SK-N-SH (cell line): Measurements from ENCODE around the gene CELF2. TPM values are rescaled to one million over a fixed set of nuclear protein-coding genes. Genes with fewer than 3 reads are reported as not detected.

Source experiments
- CTCF ChIA-PET: fragments of 300-600, 350-600 bp; formaldehyde crosslinking; extraction: SDS; loops from one replicate; lab custom pipeline; 2021; lab: Yijun Ruan, JAX
- POLR2A ChIA-PET: fragments of 350-600 bp; sonication (Branson Sonifier 250); formaldehyde crosslinking; extraction: SDS; loops from one replicate; lab custom pipeline; 2020; ENCODE audit warnings: antibody characterized with exemption, inconsistent platforms; lab: Yijun Ruan, JAX
- DNase-seq: peaks from one replicate; pipeline ENCODE4 v3.0.0; 2012
- H2AFZ ChIP-seq: fragments of 200-600 bp; sonication (generic); 2 replicates; pipeline ENCODE4 v1.8.1; 2016; ENCODE audit warnings: antibody characterized with exemption, mild to moderate bottlenecking, low read depth
- H3F3A ChIP-seq: fragments of 200-600 bp; sonication (generic); replicated peaks from 2 replicates; pipeline ENCODE3; 2016; ENCODE audit warnings: antibody characterized with exemption, mild to moderate bottlenecking; ENCODE audit not compliant: insufficient read depth
- H3K27ac ChIP-seq, 2 experiments: fragments of 200-500 bp in 1 of 2; fragments of 200-600 bp in 1 of 2; sonication (Bioruptor generic) in 1 of 2; sonication (generic), shearing (Covaris generic) in 1 of 2; 2 replicates each; pipeline versions ENCODE4 v1.5.1 to v1.6.1; 2014 to 2016; ENCODE audit warnings: low read depth in 2 of 2, inconsistent platforms in 1 of 2, low read length in 1 of 2, mild to moderate bottlenecking in 1 of 2, mixed read lengths in 1 of 2
- H3K27me3 ChIP-seq: fragments of 200-600 bp; sonication (generic), shearing (Covaris generic); 2 replicates; pipeline ENCODE4 v1.6.1; 2016; ENCODE audit warnings: mixed run types; ENCODE audit not compliant: insufficient read depth
- H3K36me3 ChIP-seq, 2 experiments: fragments of 200-500 bp in 1 of 2; fragments of 200-600 bp in 1 of 2; sonication (Bioruptor generic) in 1 of 2; sonication (generic) in 1 of 2; replicated peaks in 1 of 2; 2 replicates each; pipeline versions ENCODE3 to v1.5.1; 2014 to 2016; ENCODE audit warnings: low read length in 1 of 2, mild to moderate bottlenecking in 1 of 2; ENCODE audit not compliant: insufficient read depth in 2 of 2, control insufficient read depth in 1 of 2
- H3K4me1 ChIP-seq, 2 experiments: fragments of 200-500 bp in 1 of 2; fragments of 200-600 bp in 1 of 2; sonication (Bioruptor generic) in 1 of 2; sonication (generic), shearing (Covaris generic) in 1 of 2; 2 replicates each; pipeline versions ENCODE4 v1.5.1 to v1.6.1; 2014 to 2016; ENCODE audit warnings: low read depth in 1 of 2, low read length in 1 of 2, mixed run types in 1 of 2; ENCODE audit not compliant: insufficient read depth in 2 of 2, control insufficient read depth in 1 of 2
- H3K4me2 ChIP-seq: fragments of 200-600 bp; sonication (generic), shearing (Covaris generic); 2 replicates; pipeline ENCODE4 v1.6.1; 2017; ENCODE audit warnings: mixed run types
- H3K4me3 ChIP-seq, 2 experiments: fragments of 200-500 bp in 1 of 2; fragments of 200-600 bp in 1 of 2; sonication (Bioruptor generic) in 1 of 2; sonication (generic), shearing (Covaris generic) in 1 of 2; 2 replicates each; pipeline versions ENCODE4 v1.5.1 to v1.8.1; 2014 to 2016; ENCODE audit warnings: low read depth in 2 of 2, inconsistent platforms in 1 of 2, low read length in 1 of 2, mild to moderate bottlenecking in 1 of 2, mixed read lengths in 1 of 2, moderate library complexity in 1 of 2
- H3K79me2 ChIP-seq: fragments of 200-600 bp; sonication (generic); 2 replicates; pipeline ENCODE4 v1.8.1; 2017; ENCODE audit warnings: mild to moderate bottlenecking; ENCODE audit not compliant: insufficient read depth
- H3K9ac ChIP-seq: fragments of 200-600 bp; sonication (generic); 2 replicates; pipeline ENCODE4 v1.6.1; 2017; ENCODE audit warnings: mixed run types
- H3K9me2 ChIP-seq: fragments of 200-600 bp; sonication (generic); 2 replicates; pipeline ENCODE4 v1.6.1; 2017; ENCODE audit warnings: mixed run types
- H3K9me3 ChIP-seq: fragments of 200-600 bp; sonication (generic); 2 replicates; pipeline ENCODE4 v1.6.1; 2017; ENCODE audit warnings: mixed run types, mild to moderate bottlenecking, moderate library complexity
- H4K20me1 ChIP-seq: fragments of 200-600 bp; sonication (generic); 2 replicates; pipeline ENCODE4 v1.6.1; 2017; ENCODE audit warnings: mild to moderate bottlenecking, mixed run types; ENCODE audit not compliant: insufficient read depth
- CHD2 ChIP-seq: fragments of 150-350 bp; IDR thresholded peaks from 2 replicates; pipeline ENCODE4 v1.6.1; 2018; ENCODE audit warnings: low read length; ENCODE audit not compliant: partially characterized antibody
- CTCF ChIP-seq: fragments of 200-600 bp; sonication (generic); IDR thresholded peaks from 2 replicates; pipeline ENCODE4 v1.6.1; 2017; ENCODE audit warnings: antibody characterized with exemption, mild to moderate bottlenecking, moderate library complexity
- EZH2phosphoT487 ChIP-seq: fragments of 200-600 bp; sonication (generic); IDR thresholded peaks from 2 replicates; pipeline ENCODE4 v1.6.1; 2017; ENCODE audit warnings: low read depth, mixed run types, mild to moderate bottlenecking, antibody characterized with exemption, moderate library complexity, borderline replicate concordance
- FOSL2 ChIP-seq: IDR thresholded peaks from 2 replicates; pipeline ENCODE4 v1.4.0; 2012; ENCODE audit warnings: low read depth, mild to moderate bottlenecking, moderate library complexity, borderline replicate concordance
- FOXM1 ChIP-seq: IDR thresholded peaks from 2 replicates; pipeline ENCODE4 v1.4.0; 2012; ENCODE audit warnings: low read depth, mild to moderate bottlenecking
- GATA2 ChIP-seq: sonication (generic); formaldehyde crosslinking; IDR thresholded peaks from 2 replicates; pipeline ENCODE4 v1.5.0; 2020; ENCODE audit warnings: mild to moderate bottlenecking, missing genetic modification reagents
- JUND ChIP-seq: IDR thresholded peaks from 2 replicates; pipeline ENCODE4 v1.4.0; 2012
- MXI1 ChIP-seq: IDR thresholded peaks from 2 replicates; pipeline ENCODE4 v1.6.1; 2012; ENCODE audit warnings: mild to moderate bottlenecking, low read depth, low read length, improper control_type of control experiment
- NRF1 ChIP-seq: IDR thresholded peaks from 2 replicates; pipeline ENCODE4 v1.6.1; 2012; ENCODE audit warnings: low read depth, mild to moderate bottlenecking, low read length
- RAD21 ChIP-seq: IDR thresholded peaks from 2 replicates; pipeline ENCODE4 v1.6.1; 2012; ENCODE audit warnings: mild to moderate bottlenecking, low read length
- RFX5 ChIP-seq: IDR thresholded peaks from 2 replicates; pipeline ENCODE4 v1.6.1; 2012; ENCODE audit warnings: mild to moderate bottlenecking, improper control_type of control experiment, low read length
- SIN3A ChIP-seq: IDR thresholded peaks from 2 replicates; pipeline ENCODE4 v1.6.1; 2012; ENCODE audit warnings: low read depth, mild to moderate bottlenecking, low read length, moderate library complexity, borderline replicate concordance
- TAF1 ChIP-seq: IDR thresholded peaks from 2 replicates; pipeline ENCODE4 v1.6.1; 2012; ENCODE audit warnings: low read depth, mild to moderate bottlenecking, low read length, moderate library complexity, borderline replicate concordance
- TCF12 ChIP-seq: IDR thresholded peaks from 2 replicates; pipeline ENCODE4 v1.4.0; 2012
- TEAD4 ChIP-seq: IDR thresholded peaks from 2 replicates; pipeline ENCODE4 v1.4.0; 2012; ENCODE audit warnings: mild to moderate bottlenecking, borderline replicate concordance; ENCODE audit not compliant: insufficient read depth
- YY1 ChIP-seq: IDR thresholded peaks from 2 replicates; pipeline ENCODE4 v1.4.0; 2012; ENCODE audit warnings: low read depth, mild to moderate bottlenecking
- WGBS: methylation state at CpG from one replicate; pipeline ENCODE4 v1.1.6; 2017; ENCODE audit warnings: low lambda C conversion rate; 5-methylcytosine and 5-hydroxymethylcytosine counted together
- polyA plus RNA-seq, 3 experiments: library from polyadenylated mRNA; depleted of rRNA; stranded (reverse); fragments of >200 nt; gene quantifications; 2 replicates each; pipeline ENCODE4 v1.2.3, GENCODE V29; 2012
- TF ChIP-seq, protein P1 (sequence below): IDR thresholded peaks from 2 replicates; pipeline ENCODE4 v1.4.0; 2012; ENCODE audit warnings: low read depth
- TF ChIP-seq, protein P2 (sequence below): fragments of 150-350 bp; IDR thresholded peaks from 2 replicates; pipeline ENCODE4 v1.6.1; 2016; ENCODE audit warnings: mild to moderate bottlenecking, low read depth, low read length

CELF2 gene
- polyA plus RNA-seq, 1 of the 3 experiments (the other 2 are of a cell fraction): 0.03 TPM

- TF ChIP-seq, protein P1, sequence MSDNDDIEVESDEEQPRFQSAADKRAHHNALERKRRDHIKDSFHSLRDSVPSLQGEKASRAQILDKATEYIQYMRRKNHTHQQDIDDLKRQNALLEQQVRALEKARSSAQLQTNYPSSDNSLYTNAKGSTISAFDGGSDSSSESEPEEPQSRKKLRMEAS: no peak
- TF ChIP-seq TEAD4 (no peak), CHD2 (no peak)
Measured at GRCh38 chr10:11152801-11153200, 135.1 kb downstream of the CELF2 start (continued).

DNA sequence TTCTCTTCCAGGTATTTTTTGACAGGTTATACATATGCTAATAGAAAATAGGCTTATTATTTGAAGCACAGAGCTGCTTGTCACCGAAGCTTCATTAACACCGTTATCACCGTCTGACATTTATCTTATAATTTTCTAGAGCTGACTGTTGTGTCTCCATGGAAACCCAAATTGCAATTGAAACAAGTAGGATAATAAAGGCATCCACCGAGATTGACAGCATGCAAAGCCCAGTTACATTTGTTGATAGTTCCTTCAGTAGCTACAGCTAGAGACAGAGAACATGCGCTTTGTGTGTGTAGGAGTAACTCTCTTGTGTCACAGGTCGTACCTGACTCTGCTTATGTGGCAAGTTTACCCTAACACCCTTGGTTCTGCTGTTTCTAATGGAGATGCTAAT lies 135.6 kb downstream of the CELF2 start:
- no peak overlapping the region for H3K9ac ChIP-seq
- H3K36me3 ChIP-seq: no peaks in the 10 kb centered on the region
- H3K79me2 ChIP-seq: no peaks in the 10 kb centered on the region
- no peaks in the 10 kb centered on the region for H3F3A ChIP-seq
- no peaks in the 10 kb centered on the region for H4K20me1 ChIP-seq
- no peak overlapping the region for H3K27ac ChIP-seq
- no peaks in the 10 kb centered on the region for H3K9me2 ChIP-seq
- no peak for DNase-seq
- no peak overlapping the region for H3K4me3 ChIP-seq
- H3K4me1 ChIP-seq: no peaks in the 10 kb centered on the region; a peak in 1 of 4 replicates
- H3K27me3 ChIP-seq: no peaks in the 10 kb centered on the region
- H3K4me2 ChIP-seq: no peak overlapping the region
- H2AFZ ChIP-seq: no peak overlapping the region
- TF ChIP-seq FOSL2 (no peak), CHD2 (no peak), FOXM1 (no peak), NRF1 (no peak), SIN3A (no peak), JUND (no peak), RFX5 (no peak), TCF12 (no peak), TEAD4 (no peak), MXI1 (no peak), RAD21 (no peak), CTCF (no peak), GATA2 (no peak), YY1 (no peak), TAF1 (no peak), EZH2phosphoT487 (no peak)
- TF ChIP-seq, protein P1: no peak
- TF ChIP-seq, protein P2, sequence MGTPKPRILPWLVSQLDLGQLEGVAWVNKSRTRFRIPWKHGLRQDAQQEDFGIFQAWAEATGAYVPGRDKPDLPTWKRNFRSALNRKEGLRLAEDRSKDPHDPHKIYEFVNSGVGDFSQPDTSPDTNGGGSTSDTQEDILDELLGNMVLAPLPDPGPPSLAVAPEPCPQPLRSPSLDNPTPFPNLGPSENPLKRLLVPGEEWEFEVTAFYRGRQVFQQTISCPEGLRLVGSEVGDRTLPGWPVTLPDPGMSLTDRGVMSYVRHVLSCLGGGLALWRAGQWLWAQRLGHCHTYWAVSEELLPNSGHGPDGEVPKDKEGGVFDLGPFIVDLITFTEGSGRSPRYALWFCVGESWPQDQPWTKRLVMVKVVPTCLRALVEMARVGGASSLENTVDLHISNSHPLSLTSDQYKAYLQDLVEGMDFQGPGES: no peak
- H3K9me3 ChIP-seq: no peaks in the 10 kb centered on the region
- CTCF ChIA-PET: interaction anchor here (1.2 to 1.5 kb wide), 2 partner anchors 12 to 117 kb away, joined by 3 to 5 read pairs; no protein-coding TSS in a partner anchor
- POLR2A ChIA-PET: no interaction called here
- 52% methylated on average over 6 of the region's 6 CpGs for WGBS
